Ascending aorta (tissue), 2 donors: ENCODE results near the gene BOD1L1. TPM values are rescaled to one million over a fixed set of nuclear protein-coding genes. Genes with fewer than 3 reads are reported as not detected.
"Not testable (repeated sequence)": the region's sequence is repeated elsewhere in the genome, so short reads cannot be mapped to it uniquely, and the experiment has no call there.

Source experiments
- DNase-seq, 2 donors: peaks; one replicate each; pipeline ENCODE4 v3.0.0-alpha.2; 2019; ENCODE audit warnings: low spot score in 2 of 2
- H3K27ac ChIP-seq, 2 donors: fragments of 200-600 bp; sonication (generic); one replicate each; pipeline ENCODE4 v1.5.1; 2016 to 2017; ENCODE audit warnings: mild to moderate bottlenecking in 1 of 2
- H3K27me3 ChIP-seq: fragments of 200-600 bp; sonication (generic); one replicate; pipeline ENCODE4 v1.5.1; 2017
- H3K36me3 ChIP-seq, 2 donors: fragments of 200-600 bp; sonication (generic); one replicate each; pipeline ENCODE4 v1.5.1; 2016
- H3K4me1 ChIP-seq, 2 donors: fragments of 200-600 bp; sonication (generic); one replicate each; pipeline ENCODE4 v1.5.1; 2016 to 2017; ENCODE audit warnings: mild to moderate bottlenecking in 1 of 2
- H3K4me3 ChIP-seq, 2 donors: fragments of 200-600 bp; sonication (generic); one replicate each; pipeline ENCODE4 v1.5.1; 2016 to 2017; ENCODE audit warnings: mild to moderate bottlenecking in 1 of 2
- H3K9me3 ChIP-seq, 2 donors: fragments of 200-600 bp; sonication (generic); one replicate each; pipeline ENCODE4 v1.5.1; 2016
- intact Hi-C: fragments of 100-400 bp; cut with DNase I; formaldehyde crosslinking; loops from one replicate; pipeline ENCODE4 v1.15.1; 2023
- total RNA-seq: library from RNA; depleted of rRNA; stranded (reverse); fragments of >200 nt; gene quantifications from one replicate; pipeline ENCODE4 v1.1.0, GENCODE V29; 2016
- TF ChIP-seq, protein P1 (sequence below), 3 experiments: fragments of 200-600 bp in 2 of 3; fragments of 450-650 bp in 1 of 3; sonication (generic) in 2 of 3; IDR thresholded peaks; one replicate each; pipeline ENCODE4 v1.5.1; 2016 to 2019; ENCODE audit warnings: antibody characterized with exemption in 3 of 3, mild to moderate bottlenecking in 1 of 3, moderate library complexity in 1 of 3

Gene BOD1L1
- total RNA-seq, 1 donor from 2014 or later, result 8.4 TPM

DNA sequence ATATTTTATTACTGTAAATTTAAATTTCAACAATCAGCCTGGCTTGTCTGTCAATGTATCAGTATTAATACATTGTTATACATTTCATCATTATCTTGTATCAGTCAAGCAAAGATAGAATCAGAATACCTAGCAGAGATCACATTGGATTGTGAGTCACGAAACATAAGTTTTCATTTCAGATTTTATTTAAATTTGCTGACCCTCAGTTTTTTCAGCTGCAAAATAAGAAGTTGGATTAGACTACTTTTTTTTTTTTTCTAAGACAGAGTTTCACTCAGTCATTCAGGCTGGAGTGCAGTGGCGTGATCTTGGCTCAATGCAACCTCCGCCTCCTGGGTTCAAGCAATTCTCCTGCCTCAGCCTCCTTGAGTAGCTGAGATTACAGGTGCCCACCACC lies 49.9 kb downstream of the BOD1L1 start:
- Histone ChIP-seq H3K4me3 (no peak overlapping the region), H3K36me3 (peaks cover 76 to 95% of the 10 kb centered on the region in 2 donors), H3K27ac (no peak overlapping the region), H3K4me1 (no peaks in the 10 kb centered on the region), H3K27me3 (no peaks in the 10 kb centered on the region), H3K9me3 (no peaks in the 10 kb centered on the region)
- intact Hi-C loops, result no loop called here
- TF ChIP-seq, protein P1, sequence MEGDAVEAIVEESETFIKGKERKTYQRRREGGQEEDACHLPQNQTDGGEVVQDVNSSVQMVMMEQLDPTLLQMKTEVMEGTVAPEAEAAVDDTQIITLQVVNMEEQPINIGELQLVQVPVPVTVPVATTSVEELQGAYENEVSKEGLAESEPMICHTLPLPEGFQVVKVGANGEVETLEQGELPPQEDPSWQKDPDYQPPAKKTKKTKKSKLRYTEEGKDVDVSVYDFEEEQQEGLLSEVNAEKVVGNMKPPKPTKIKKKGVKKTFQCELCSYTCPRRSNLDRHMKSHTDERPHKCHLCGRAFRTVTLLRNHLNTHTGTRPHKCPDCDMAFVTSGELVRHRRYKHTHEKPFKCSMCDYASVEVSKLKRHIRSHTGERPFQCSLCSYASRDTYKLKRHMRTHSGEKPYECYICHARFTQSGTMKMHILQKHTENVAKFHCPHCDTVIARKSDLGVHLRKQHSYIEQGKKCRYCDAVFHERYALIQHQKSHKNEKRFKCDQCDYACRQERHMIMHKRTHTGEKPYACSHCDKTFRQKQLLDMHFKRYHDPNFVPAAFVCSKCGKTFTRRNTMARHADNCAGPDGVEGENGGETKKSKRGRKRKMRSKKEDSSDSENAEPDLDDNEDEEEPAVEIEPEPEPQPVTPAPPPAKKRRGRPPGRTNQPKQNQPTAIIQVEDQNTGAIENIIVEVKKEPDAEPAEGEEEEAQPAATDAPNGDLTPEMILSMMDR (IDR thresholded peaks at IDR 0.05), result no peak
- DNase-seq, result no peak

DNA sequence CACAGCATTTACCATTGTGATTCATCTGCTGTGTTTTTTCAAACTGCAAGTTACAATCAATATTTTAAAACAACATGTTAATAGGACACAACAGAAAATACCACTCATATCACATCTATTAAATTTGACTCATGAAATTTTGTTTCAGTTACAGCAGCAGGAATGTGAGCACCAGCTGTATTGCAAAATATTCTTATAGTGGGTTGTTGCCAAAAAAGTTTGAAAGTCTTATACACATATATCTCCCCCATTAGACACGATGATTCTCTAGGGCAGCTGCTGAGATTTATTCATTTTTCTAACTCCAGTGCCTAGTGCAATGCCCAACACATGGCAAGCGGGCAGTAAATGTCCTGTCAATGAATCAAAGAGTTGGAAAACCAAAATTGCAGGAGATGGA lies 56.6 kb downstream of the BOD1L1 start:
- Histone ChIP-seq H3K9me3 (no peaks in the 10 kb centered on the region), H3K27me3 (no peaks in the 10 kb centered on the region), H3K4me3 (no peak overlapping the region), H3K4me1 (no peaks in the 10 kb centered on the region), H3K27ac (no peak overlapping the region), H3K36me3 (peaks cover 54 to 75% of the 10 kb centered on the region in 2 donors)
- TF ChIP-seq, protein P1 (IDR thresholded peaks at IDR 0.05), result no peak
- no peak for DNase-seq
- intact Hi-C loops, result no loop called here

DNA sequence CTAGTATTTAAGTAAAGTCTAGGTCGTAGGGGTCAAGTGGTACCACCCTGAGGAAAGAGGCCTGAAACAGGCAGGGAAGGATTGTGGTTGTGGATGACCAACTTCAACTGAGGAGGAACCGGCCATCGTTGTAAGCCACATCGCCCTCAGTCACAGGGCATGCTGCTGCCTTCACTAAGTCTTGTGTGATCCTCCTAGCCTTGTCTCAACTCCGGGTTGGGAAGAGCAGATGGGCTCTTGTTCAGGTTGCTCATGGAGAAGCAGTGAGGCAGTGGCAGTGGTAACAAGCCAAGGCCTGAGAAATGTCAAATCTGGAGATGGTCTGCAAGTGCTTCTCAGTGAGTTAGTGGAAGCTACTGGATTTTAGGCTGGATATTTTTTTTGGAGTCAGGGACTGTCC lies 60.4 kb downstream of the BOD1L1 start:
- DNase-seq, result no peak
- intact Hi-C loops, result no loop called here
- no peaks in the 10 kb centered on the region for H3K4me1 ChIP-seq
- peaks cover 23 to 38% of the 10 kb centered on the region in 2 donors for H3K36me3 ChIP-seq
- H3K9me3 ChIP-seq, result no peaks in the 10 kb centered on the region
- H3K27ac ChIP-seq, result no peak overlapping the region
- TF ChIP-seq, protein P1 (IDR thresholded peaks at IDR 0.05), result no peak
- H3K27me3 ChIP-seq, result no peaks in the 10 kb centered on the region
- no peak overlapping the region for H3K4me3 ChIP-seq

DNA sequence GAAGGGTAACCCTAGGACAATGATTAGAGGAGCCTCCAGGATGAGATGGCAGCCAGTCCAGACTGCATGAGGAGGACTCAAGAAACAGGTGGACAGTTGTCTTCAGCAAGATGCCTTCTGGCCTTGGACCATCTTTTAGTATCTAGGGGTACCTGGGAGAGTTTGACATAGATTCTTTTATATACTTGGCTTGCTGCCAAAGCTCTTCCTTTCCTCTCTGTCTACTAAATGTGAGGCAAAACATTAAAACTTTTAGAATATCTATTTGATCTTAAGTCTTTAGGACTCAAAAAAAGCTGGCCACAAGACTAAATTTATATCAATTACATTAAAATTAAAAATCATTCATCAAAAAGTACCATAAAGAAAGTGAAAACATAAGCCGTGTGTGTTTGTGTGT lies 64.6 kb downstream of the BOD1L1 start:
- TF ChIP-seq, protein P1 (IDR thresholded peaks at IDR 0.05), result no peak
- Histone ChIP-seq H3K36me3 (no peaks in the 10 kb centered on the region), H3K4me3 (no peak overlapping the region), H3K4me1 (no peaks in the 10 kb centered on the region), H3K9me3 (no peaks in the 10 kb centered on the region), H3K27ac (no peak overlapping the region), H3K27me3 (no peaks in the 10 kb centered on the region)
- no peak for DNase-seq
- intact Hi-C loops, result no loop called here

DNA sequence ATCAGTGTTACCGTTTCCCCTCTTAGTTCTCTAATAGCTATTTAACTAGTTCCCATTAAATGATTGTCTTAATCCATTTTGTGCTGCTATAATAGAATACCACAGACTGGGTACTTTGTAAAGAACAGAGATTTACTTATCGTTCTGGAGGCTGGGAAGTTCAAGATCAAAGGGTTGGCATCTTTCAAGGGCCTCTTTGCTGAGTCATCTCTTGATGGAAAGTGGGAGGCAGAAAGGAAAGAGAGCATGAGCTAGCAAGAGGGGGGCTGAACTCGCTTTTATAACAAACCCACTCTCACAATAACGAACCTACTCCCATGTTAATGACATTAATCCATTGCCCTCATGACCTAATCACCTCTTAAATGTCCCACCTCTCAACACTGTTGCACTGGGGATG lies 65.9 kb downstream of the BOD1L1 start:
- Histone ChIP-seq H3K4me1 (no peaks in the 10 kb centered on the region), H3K36me3 (no peaks in the 10 kb centered on the region), H3K4me3 (no peak overlapping the region), H3K27me3 (no peaks in the 10 kb centered on the region), H3K27ac (no peak overlapping the region), H3K9me3 (no peaks in the 10 kb centered on the region)
- no peak for DNase-seq
- intact Hi-C loops, result no loop called here
- TF ChIP-seq, protein P1 (IDR thresholded peaks at IDR 0.05), result no peak

DNA sequence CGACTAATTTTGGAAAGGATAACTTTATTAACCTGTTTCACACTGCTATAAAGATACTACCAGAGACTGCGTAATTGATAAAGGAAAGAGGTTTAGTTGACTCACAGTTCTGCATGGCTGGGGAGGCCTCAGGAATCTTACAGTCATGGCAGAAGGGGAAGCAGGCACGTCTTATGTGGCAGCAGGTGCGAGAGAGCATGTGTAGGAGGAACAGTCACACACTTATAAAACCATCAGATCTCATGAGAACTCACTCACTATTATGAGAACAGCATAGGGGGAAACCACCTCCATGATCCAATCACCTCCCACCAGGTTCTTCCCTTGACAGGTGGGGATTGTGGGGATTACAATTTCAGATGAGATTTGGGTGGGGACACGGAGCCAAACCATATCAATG lies 67.4 kb downstream of the BOD1L1 start:
- intact Hi-C loops, H3K9me3 ChIP-seq, H3K36me3 ChIP-seq, H3K27ac ChIP-seq, DNase-seq, H3K4me1 ChIP-seq, H3K4me3 ChIP-seq, H3K27me3 ChIP-seq: not testable (repeated sequence)
